Fibroblast of gingiva (primary cell): ENCODE measurements around the gene TEDC2.

Experiments
- DNase-seq: peaks from one replicate; pipeline ENCODE4 v3.0.0-alpha.2; 2011; ENCODE audit warnings: low read depth

The TEDC2 gene

GRCh38 chr16:2513405-2514332 lies 53.8 kb downstream of the TEDC2 start, which contains the start of gene ATP6V0C:
Gene ATP6V0C, plus strand, starts transcription at chr16:2513952. Its CDS starts 152 bp downstream, at chr16:2514104.
- DNase-seq = peak; percentile 86
